Vagina (tissue), 2 donors: ENCODE measurements around the gene GHSR. TPM values are rescaled to one million over a fixed set of nuclear protein-coding genes. Genes with fewer than 3 reads are reported as not detected.

Experiments used
- DNase-seq, 2 donors: peaks; one replicate each; pipeline ENCODE4 v3.0.0-alpha.2; 2017; ENCODE audit errors: extremely low spot score in 2 of 2
- H3K27ac ChIP-seq: fragments of 200-600 bp; sonication (generic); one replicate; pipeline ENCODE4 v1.5.1; 2019
- H3K27me3 ChIP-seq: fragments of 200-600 bp; sonication (generic); one replicate; pipeline ENCODE4 v1.5.1; 2019
- H3K36me3 ChIP-seq, 2 donors: fragments of 200-600 bp; sonication (generic); one replicate each; pipeline ENCODE4 v1.5.1; 2017 to 2019
- H3K4me1 ChIP-seq: fragments of 200-600 bp; sonication (generic); one replicate; pipeline ENCODE4 v1.5.1; 2019
- H3K4me3 ChIP-seq, 2 donors: fragments of 200-600 bp; sonication (generic); 1 replicate in 1 of 2; 2 replicates in 1 of 2; pipeline ENCODE4 v1.5.1; 2016 to 2019
- H3K9me3 ChIP-seq: fragments of 200-600 bp; sonication (generic); one replicate; pipeline ENCODE4 v1.5.1; 2019
- POLR2A ChIP-seq, 2 donors: fragments of 450-650 bp; IDR thresholded peaks; one replicate each; pipeline ENCODE4 v1.6.1; 2017; ENCODE audit warnings: antibody characterized with exemption in 2 of 2, mild to moderate bottlenecking in 2 of 2, moderate library complexity in 2 of 2
- POLR2AphosphoS5 ChIP-seq, 2 donors: sonication (generic); formaldehyde crosslinking; IDR thresholded peaks; one replicate each; pipeline ENCODE4 v1.9.0; 2017; ENCODE audit warnings: antibody characterized with exemption in 2 of 2, mild to moderate bottlenecking in 2 of 2, low read depth in 1 of 2; ENCODE audit not compliant: insufficient read depth in 1 of 2
- intact Hi-C: fragments of 100-400 bp; cut with DNase I; formaldehyde crosslinking; loops from one replicate; pipeline ENCODE4 v1.15.1; 2023
- total RNA-seq: library from RNA; depleted of rRNA; stranded (reverse); fragments of >200 nt; gene quantifications from one replicate; pipeline ENCODE4 v1.2.3, GENCODE V29; 2016
- TF ChIP-seq, protein P1 (sequence below), 3 experiments: fragments of 450-650 bp in 2 of 3; fragments of 200-600 bp in 1 of 3; sonication (generic) in 1 of 3; IDR thresholded peaks; one replicate each; pipeline ENCODE4 v1.5.1; 2017 to 2019; ENCODE audit warnings: antibody characterized with exemption in 3 of 3, mild to moderate bottlenecking in 2 of 3, moderate library complexity in 2 of 3

GHSR gene
- total RNA-seq, 1 donor from 2014 or later: not detected

DNA sequence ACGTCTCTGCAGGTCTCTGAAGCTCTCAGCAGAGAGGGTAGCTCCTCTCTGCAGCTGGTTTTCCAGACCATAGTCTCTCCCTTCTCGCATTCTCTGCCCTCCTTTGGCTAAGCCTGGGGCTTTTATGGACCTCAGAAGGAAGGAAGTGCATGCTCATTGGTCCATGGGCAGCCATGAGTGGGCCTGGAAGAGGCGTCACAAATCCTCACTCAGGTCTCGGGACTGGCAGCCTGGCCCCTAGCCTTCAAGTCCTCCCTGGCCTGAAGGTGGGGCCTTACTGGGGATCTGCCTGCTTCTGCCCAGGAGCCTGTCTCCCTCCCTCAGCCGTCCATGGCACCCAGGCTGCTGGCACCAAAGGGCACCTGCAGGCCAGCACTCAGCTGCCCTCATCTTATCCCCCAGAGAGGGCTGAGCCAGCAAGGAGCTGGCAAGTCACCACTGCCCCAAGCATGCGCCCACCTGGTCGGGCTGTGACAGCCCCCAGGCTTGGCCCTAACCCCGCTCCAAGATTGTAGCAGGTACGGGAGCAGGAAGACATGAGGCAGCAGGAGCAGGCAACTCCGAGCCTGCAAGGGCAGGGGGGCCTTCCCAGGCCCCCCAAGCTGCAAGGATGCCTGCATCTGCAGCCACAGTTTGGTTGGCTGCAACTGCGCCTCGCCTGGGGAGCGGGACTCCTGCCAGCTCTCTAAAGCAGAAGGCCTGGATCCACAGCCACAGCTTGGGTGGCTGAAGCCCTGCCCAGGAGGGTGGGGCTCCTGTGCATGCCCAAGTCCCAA, 37.4 kb downstream of the GHSR start:
- no peaks in the 10 kb centered on the region for H3K9me3 ChIP-seq
- intact Hi-C loops: no loop called here
- H3K4me1 ChIP-seq: no peaks in the 10 kb centered on the region
- H3K36me3 ChIP-seq: no peaks in the 10 kb centered on the region
- no peak overlapping the region for H3K4me3 ChIP-seq
- H3K27me3 ChIP-seq: no peaks in the 10 kb centered on the region
- H3K27ac ChIP-seq: no peak overlapping the region
- DNase-seq: no peak
- no peak for TF ChIP-seq POLR2A (IDR thresholded peaks at IDR 0.05)
- TF ChIP-seq, protein P1, sequence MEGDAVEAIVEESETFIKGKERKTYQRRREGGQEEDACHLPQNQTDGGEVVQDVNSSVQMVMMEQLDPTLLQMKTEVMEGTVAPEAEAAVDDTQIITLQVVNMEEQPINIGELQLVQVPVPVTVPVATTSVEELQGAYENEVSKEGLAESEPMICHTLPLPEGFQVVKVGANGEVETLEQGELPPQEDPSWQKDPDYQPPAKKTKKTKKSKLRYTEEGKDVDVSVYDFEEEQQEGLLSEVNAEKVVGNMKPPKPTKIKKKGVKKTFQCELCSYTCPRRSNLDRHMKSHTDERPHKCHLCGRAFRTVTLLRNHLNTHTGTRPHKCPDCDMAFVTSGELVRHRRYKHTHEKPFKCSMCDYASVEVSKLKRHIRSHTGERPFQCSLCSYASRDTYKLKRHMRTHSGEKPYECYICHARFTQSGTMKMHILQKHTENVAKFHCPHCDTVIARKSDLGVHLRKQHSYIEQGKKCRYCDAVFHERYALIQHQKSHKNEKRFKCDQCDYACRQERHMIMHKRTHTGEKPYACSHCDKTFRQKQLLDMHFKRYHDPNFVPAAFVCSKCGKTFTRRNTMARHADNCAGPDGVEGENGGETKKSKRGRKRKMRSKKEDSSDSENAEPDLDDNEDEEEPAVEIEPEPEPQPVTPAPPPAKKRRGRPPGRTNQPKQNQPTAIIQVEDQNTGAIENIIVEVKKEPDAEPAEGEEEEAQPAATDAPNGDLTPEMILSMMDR (IDR thresholded peaks at IDR 0.05): no peak
- TF ChIP-seq POLR2AphosphoS5 (IDR thresholded peaks at IDR 0.05; ENCODE audit: insufficient read depth in 1 of 2, low read depth in 1 of 2): no peak

DNA sequence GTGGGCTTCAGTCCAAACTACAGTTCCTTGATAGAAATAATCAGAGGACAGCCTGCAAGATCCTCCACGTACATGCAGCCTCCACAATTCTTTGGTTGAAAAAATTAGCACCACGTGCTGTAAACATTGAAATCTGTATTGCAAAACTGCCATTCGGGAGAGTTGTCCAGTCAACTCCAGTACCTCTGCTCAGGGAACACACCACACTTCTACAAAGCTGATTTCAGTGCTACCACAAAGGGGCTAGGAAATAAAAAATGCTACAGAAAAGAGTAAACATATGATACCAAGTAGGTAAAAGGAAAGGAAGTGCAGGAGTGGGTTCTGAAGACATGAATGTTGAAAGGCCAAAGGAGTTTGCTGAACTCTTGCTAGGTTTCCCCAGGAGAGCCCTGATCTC, 40.4 kb downstream of the GHSR start:
- Histone ChIP-seq H3K27ac (no peak overlapping the region), H3K4me3 (no peak overlapping the region), H3K9me3 (no peaks in the 10 kb centered on the region), H3K4me1 (no peaks in the 10 kb centered on the region), H3K27me3 (no peaks in the 10 kb centered on the region), H3K36me3 (no peaks in the 10 kb centered on the region)
- no peak for DNase-seq
- intact Hi-C loops: no loop called here
- no peak for TF ChIP-seq POLR2AphosphoS5 (IDR thresholded peaks at IDR 0.05; ENCODE audit: insufficient read depth in 1 of 2, low read depth in 1 of 2)
- TF ChIP-seq POLR2A (IDR thresholded peaks at IDR 0.05): no peak
- TF ChIP-seq, protein P1 (IDR thresholded peaks at IDR 0.05): no peak

DNA sequence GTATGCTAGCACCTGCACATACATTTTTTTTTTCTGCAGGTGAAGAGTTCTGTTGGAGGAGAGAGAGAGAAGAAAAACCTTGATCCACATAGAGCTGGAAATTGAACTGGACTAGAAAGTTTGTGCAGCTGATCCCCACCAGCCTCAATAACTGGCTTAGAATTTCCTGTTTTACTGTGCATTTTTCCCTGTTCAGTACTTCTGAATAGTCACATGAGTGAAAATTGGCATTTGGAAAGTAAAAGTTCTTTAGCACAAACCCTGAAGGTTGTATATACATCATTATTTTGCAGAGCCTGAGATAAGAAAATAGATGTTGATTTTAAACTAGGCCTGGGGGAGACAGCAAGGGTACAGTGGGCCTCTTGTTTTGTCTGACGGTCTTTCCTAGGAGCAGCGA, 42.3 kb downstream of the GHSR start:
- no peak for DNase-seq
- intact Hi-C loops: no loop called here
- TF ChIP-seq, protein P1 (IDR thresholded peaks at IDR 0.05): no peak
- TF ChIP-seq POLR2AphosphoS5 (IDR thresholded peaks at IDR 0.05; ENCODE audit: insufficient read depth in 1 of 2, low read depth in 1 of 2): no peak
- TF ChIP-seq POLR2A (IDR thresholded peaks at IDR 0.05): no peak

DNA sequence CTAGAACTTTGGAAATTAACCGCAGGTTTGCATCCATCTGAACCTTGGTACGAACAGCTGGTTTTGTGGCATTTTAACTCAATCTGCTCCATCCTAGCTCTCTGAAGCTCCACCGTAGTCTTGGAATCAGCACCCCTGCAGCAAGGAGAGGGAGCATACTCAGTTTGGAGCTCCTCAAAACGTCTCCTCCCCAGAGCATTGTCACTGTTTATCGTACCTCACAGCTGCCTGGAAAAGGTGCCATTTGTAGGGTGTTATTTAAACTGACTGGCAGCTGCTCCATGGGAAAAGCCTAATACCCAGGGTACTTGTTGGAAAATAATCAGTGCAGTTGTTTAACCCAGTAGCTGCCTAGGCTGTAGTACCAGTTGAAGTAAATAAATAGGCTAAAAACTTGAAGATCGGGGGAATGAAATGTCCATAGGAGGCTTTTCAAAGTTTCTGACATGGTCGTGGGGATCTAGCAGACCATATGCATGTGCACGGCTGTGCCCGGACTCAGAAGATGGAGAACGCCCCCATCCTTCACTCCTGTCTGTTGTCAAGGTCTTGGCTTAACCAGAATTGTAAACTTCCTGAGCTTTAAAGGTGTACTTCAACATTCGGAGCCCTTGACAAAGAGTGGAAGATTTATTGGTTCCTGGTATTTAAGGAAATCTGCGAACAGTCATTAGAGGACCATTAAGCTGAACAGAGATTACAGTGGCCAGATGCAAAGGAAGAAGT, 43.9 kb downstream of the GHSR start:
- Histone ChIP-seq H3K4me1 (no peaks in the 10 kb centered on the region), H3K27ac (no peak overlapping the region), H3K9me3 (no peaks in the 10 kb centered on the region), H3K27me3 (no peaks in the 10 kb centered on the region), H3K36me3 (peaks cover 0 to 3% of the 10 kb centered on the region in 2 donors), H3K4me3 (no peak overlapping the region)
- no peak for DNase-seq
- intact Hi-C loops: no loop called here
- no peak for TF ChIP-seq POLR2A (IDR thresholded peaks at IDR 0.05)
- TF ChIP-seq POLR2AphosphoS5 (IDR thresholded peaks at IDR 0.05; ENCODE audit: insufficient read depth in 1 of 2, low read depth in 1 of 2): no peak

More for the DNA sequence above, 42.3 kb downstream of the GHSR start:
- H3K4me3 ChIP-seq: no peak overlapping the region
- no peak overlapping the region for H3K27ac ChIP-seq
- H3K36me3 ChIP-seq: no peaks in the 10 kb centered on the region
- H3K9me3 ChIP-seq: no peaks in the 10 kb centered on the region
- no peaks in the 10 kb centered on the region for H3K4me1 ChIP-seq
- H3K27me3 ChIP-seq: no peaks in the 10 kb centered on the region

DNA sequence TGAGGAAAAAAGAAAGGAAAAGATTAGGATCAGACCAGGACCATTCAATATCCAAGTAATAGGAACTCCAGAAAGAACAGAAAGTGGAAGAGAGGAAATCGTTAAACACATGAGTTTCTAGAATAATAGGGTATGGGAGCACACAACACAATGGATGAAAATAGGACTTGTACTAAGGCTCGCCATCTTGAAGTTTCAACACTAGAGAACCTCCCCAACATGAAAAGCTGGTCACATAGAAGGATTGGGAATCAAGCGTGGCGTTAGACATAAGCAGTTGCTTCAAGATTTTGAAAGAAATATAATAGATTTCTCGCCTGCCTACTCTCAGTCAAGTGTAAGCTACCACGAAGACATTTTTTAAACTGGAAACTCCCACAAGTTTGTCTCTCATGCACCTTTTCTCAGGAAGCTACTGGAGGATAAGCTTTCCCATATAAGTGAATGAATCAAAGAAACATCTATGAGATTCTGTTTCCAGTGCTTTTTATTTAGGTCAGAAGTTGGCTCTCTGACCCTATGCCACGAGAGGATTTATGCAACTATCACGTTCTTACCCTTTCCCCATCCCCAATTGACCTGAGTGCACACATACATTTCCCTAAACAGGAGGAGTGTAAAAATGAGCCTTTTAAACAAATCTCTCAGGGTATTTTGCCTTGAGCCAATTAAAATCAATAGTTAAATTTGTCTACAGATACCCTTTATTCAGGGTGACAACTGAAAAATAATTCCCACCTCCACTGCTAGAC, 45.2 kb downstream of the GHSR start:
- Histone ChIP-seq H3K27me3 (no peaks in the 10 kb centered on the region), H3K4me1 (no peaks in the 10 kb centered on the region), H3K36me3 (peaks cover 0 to 12% of the 10 kb centered on the region in 2 donors), H3K9me3 (no peaks in the 10 kb centered on the region), H3K4me3 (no peak overlapping the region), H3K27ac (no peak overlapping the region)
- TF ChIP-seq POLR2AphosphoS5 (IDR thresholded peaks at IDR 0.05; ENCODE audit: insufficient read depth in 1 of 2, low read depth in 1 of 2): no peak
- no peak for TF ChIP-seq POLR2A (IDR thresholded peaks at IDR 0.05)
- TF ChIP-seq, protein P1 (IDR thresholded peaks at IDR 0.05): no peak
- no peak for DNase-seq
- intact Hi-C loops: no loop called here
